A673 (cell line): Measurements from ENCODE around the gene PDGFA.

Experiments used
- CTCF ChIP-seq: fragments of 300-800, 200-600 bp; sonication (generic); conservative IDR thresholded peaks from 2 replicates; pipeline ENCODE4 v1.5.1; 2017; ENCODE audit warnings: low read depth, mild to moderate bottlenecking, antibody characterized with exemption, low read length, moderate library complexity, mixed read lengths
- EZH2 ChIP-seq: fragments of 200-600 bp; sonication (generic); IDR thresholded peaks from 2 replicates; pipeline ENCODE4 v1.6.1; 2017; ENCODE audit warnings: borderline replicate concordance, low read depth, mild to moderate bottlenecking, mixed read lengths, antibody characterized with exemption, low read length; ENCODE audit not compliant: poor library complexity, severe bottlenecking

GRCh38 chr7:505171-505570 lies 14.5 kb downstream of the PDGFA start:
- TF ChIP-seq CTCF (no peak), EZH2 (no peak)
